ENCODE results near the gene OLFML1. TPM values are rescaled to one million over a fixed set of nuclear protein-coding genes. Genes with fewer than 3 reads are reported as not detected.
A peak's percentile ranks its signal among the peaks of the same experiment; 100 is the strongest.

The OLFML1 gene
- total and polyA plus RNA-seq, 2 of the 13 experiments (the other 11 are each of a cell fraction or from before 2014, with no cell fraction given), result 0.89 to 0.90 TPM

DNA sequence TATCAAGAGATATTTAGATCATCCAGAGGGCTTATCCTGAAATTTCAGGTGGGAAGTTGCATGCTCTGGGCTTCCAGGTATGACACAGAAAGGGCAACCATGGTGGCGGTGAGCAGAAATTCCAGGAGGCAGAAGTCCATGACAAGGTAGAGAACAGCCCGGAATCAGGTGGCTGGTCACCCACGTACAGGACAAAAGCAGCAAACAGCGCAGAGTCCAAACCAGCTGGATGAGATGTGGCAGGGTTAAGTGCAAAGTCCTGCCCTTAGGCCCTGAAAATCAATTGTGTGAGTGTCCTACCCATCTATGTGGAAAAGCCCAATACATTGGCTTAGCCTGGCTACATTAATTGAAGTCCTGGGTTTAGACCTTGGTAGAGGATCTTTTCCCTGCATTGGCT, 40.1 kb downstream of the OLFML1 start (continued):
- TF ChIP-seq CREBL2 (CRISPR knock-in tag; IDR thresholded peaks at IDR 0.05; ENCODE audit: borderline replicate concordance) (no peak), CBFB (CRISPR knock-in tag; IDR thresholded peaks at IDR 0.05) (no peak), RARG (CRISPR knock-in tag; IDR thresholded peaks at IDR 0.05; ENCODE audit: low read depth) (no peak), RFXAP (CRISPR knock-in tag; IDR thresholded peaks at IDR 0.05; ENCODE audit: borderline replicate concordance) (0 out of 2 replicates have a peak, but pooled peaks have one; percentile 24), TSC22D2 (CRISPR knock-in tag; IDR thresholded peaks at IDR 0.05; ENCODE audit: borderline replicate concordance) (no peak), ZNF557 (CRISPR knock-in tag; IDR thresholded peaks at IDR 0.05) (no peak), MEF2D (CRISPR knock-in tag; IDR thresholded peaks at IDR 0.05) (no peak; the same call in 1 of the 2 replicates), POGZ (CRISPR knock-in tag; IDR thresholded peaks at IDR 0.05) (peak; percentile 86), ZNF644 (CRISPR knock-in tag; IDR thresholded peaks at IDR 0.05; ENCODE audit: low read depth) (peak; percentile 83), SP140L (CRISPR knock-in tag; IDR thresholded peaks at IDR 0.05; ENCODE audit: borderline replicate concordance) (no peak), BRD4 (CRISPR knock-in tag; IDR thresholded peaks at IDR 0.05) (no peak), MED8 (CRISPR knock-in tag; IDR thresholded peaks at IDR 0.05; ENCODE audit: insufficient replicate concordance) (no peak), ZNF512B (CRISPR knock-in tag; IDR thresholded peaks at IDR 0.05; ENCODE audit: borderline replicate concordance) (no peak), SRF (IDR thresholded peaks at IDR 0.05; ENCODE audit: low read depth, low read length) (no peak), ZNF891 (CRISPR knock-in tag; IDR thresholded peaks at IDR 0.05) (no peak), KDM1A (CRISPR knock-in tag; IDR thresholded peaks at IDR 0.05) (peak; percentile 86; the same call in 1 of the 2 replicates), RERE (CRISPR knock-in tag; IDR thresholded peaks at IDR 0.05; ENCODE audit: low read depth) (no peak), PAX8 (CRISPR knock-in tag; IDR thresholded peaks at IDR 0.05; ENCODE audit: borderline replicate concordance) (no peak), ZNF512 (CRISPR knock-in tag; IDR thresholded peaks at IDR 0.05) (no peak), ZNF788 (CRISPR knock-in tag; IDR thresholded peaks at IDR 0.05; ENCODE audit: borderline replicate concordance) (peak; percentile 33; the same call in 1 of the 2 replicates), CENPT (CRISPR knock-in tag; IDR thresholded peaks at IDR 0.05; ENCODE audit: low read depth) (no peak)

Measured in HepG2 (cell line).